ENCODE results near the gene INPP4B. TPM values are rescaled to one million over a fixed set of nuclear protein-coding genes. Genes with fewer than 3 reads are reported as not detected.

Gene INPP4B
- total and polyA plus RNA-seq, 3 donors from 2014 or later, result 23.2 to 64.5 (median 55.2) TPM

GRCh38 chr4:142267101-142267500, 579.0 kb downstream of the INPP4B start:
- Histone ChIP-seq H3K27ac (no peak overlapping the region), H3K36me3 (ENCODE audit: low read depth, missing control alignments) (no peaks in the 10 kb centered on the region), H3K4me3 (no peak overlapping the region), H3K9me3 (no peaks in the 10 kb centered on the region), H3K4me1 (no peaks in the 10 kb centered on the region), H3K27me3 (no peaks in the 10 kb centered on the region)
- 83 to 85% methylated on average over 3 of the region's 3 CpGs for WGBS, 2 donors
- DNase-seq, result no peak
- no peak for TF ChIP-seq CTCF (IDR thresholded peaks at IDR 0.05)
- no peak for TF ChIP-seq POLR2A (IDR thresholded peaks at IDR 0.05)
- intact Hi-C loops (cut with DNase I; ENCODE audit: low total_unique reads), result no loop called here

- intact Hi-C loops (cut with DNase I; ENCODE audit: low total_unique reads), result no loop called here
- no peak overlapping the region for H3K27ac ChIP-seq
- H3K4me3 ChIP-seq, result no peak overlapping the region
- no peak for TF ChIP-seq CTCF (IDR thresholded peaks at IDR 0.05)
- TF ChIP-seq POLR2A (IDR thresholded peaks at IDR 0.05), result no peak
- H3K27me3 ChIP-seq, result no peaks in the 10 kb centered on the region
- no peak for DNase-seq
- 93 to 98% methylated on average over 2 of the region's 2 CpGs for WGBS, 2 donors
- H3K4me1 ChIP-seq, result no peaks in the 10 kb centered on the region
- H3K9me3 ChIP-seq, result no peaks in the 10 kb centered on the region
- H3K36me3 ChIP-seq (ENCODE audit: low read depth, missing control alignments), result no peaks in the 10 kb centered on the region
Measured at GRCh38 chr4:142265946-142266345, 580.2 kb downstream of the INPP4B start.

GRCh38 chr4:142265536-142265935, 580.6 kb downstream of the INPP4B start:
- WGBS, 2 donors, result 80 to 86% methylated on average over 3 of the region's 3 CpGs
- Histone ChIP-seq H3K4me1 (no peaks in the 10 kb centered on the region), H3K4me3 (no peak overlapping the region), H3K9me3 (no peaks in the 10 kb centered on the region), H3K36me3 (ENCODE audit: low read depth, missing control alignments) (no peaks in the 10 kb centered on the region), H3K27me3 (no peaks in the 10 kb centered on the region), H3K27ac (no peak overlapping the region)
- DNase-seq, result no peak
- TF ChIP-seq CTCF (IDR thresholded peaks at IDR 0.05) (no peak), POLR2A (IDR thresholded peaks at IDR 0.05) (no peak)
- intact Hi-C loops (cut with DNase I; ENCODE audit: low total_unique reads), result no loop called here

GRCh38 chr4:142264961-142265360, 581.1 kb downstream of the INPP4B start:
- Histone ChIP-seq H3K27me3 (no peaks in the 10 kb centered on the region), H3K36me3 (ENCODE audit: low read depth, missing control alignments) (no peaks in the 10 kb centered on the region), H3K4me3 (no peak overlapping the region), H3K4me1 (no peaks in the 10 kb centered on the region), H3K9me3 (no peaks in the 10 kb centered on the region), H3K27ac (no peak overlapping the region)
- 79 to 82% methylated on average over 2 of the region's 2 CpGs for WGBS, 2 donors
- TF ChIP-seq POLR2A (IDR thresholded peaks at IDR 0.05) (no peak), CTCF (IDR thresholded peaks at IDR 0.05) (no peak)
- intact Hi-C loops (cut with DNase I; ENCODE audit: low total_unique reads), result no loop called here
- no peak for DNase-seq

GRCh38 chr4:142262956-142263355, 583.1 kb downstream of the INPP4B start:
- Histone ChIP-seq H3K9me3 (no peaks in the 10 kb centered on the region), H3K27ac (no peak overlapping the region), H3K4me3 (no peak overlapping the region), H3K36me3 (ENCODE audit: low read depth, missing control alignments) (no peaks in the 10 kb centered on the region), H3K27me3 (no peaks in the 10 kb centered on the region), H3K4me1 (no peaks in the 10 kb centered on the region)
- no peak for DNase-seq
- TF ChIP-seq POLR2A (IDR thresholded peaks at IDR 0.05) (no peak), CTCF (IDR thresholded peaks at IDR 0.05) (no peak)
- WGBS, 2 donors, result 84 to 89% methylated on average over 2 of the region's 2 CpGs
- intact Hi-C loops (cut with DNase I; ENCODE audit: low total_unique reads), result no loop called here

All from testis (tissue), 3 donors.